Fibroblast of the aortic adventitia (primary cell): ENCODE results near the gene SLK. TPM values are rescaled to one million over a fixed set of nuclear protein-coding genes. Genes with fewer than 3 reads are reported as not detected.

Source experiments
- DNase-seq: peaks from one replicate; pipeline ENCODE4 v3.0.0-alpha.2; 2010; ENCODE audit warnings: low read depth
- H3K4me3 ChIP-seq: 2 replicates; pipeline ENCODE4 v1.5.1; 2011; ENCODE audit warnings: low read depth, mild to moderate bottlenecking, control low read depth, low read length, moderate library complexity
- CTCF ChIP-seq: IDR thresholded peaks from 2 replicates; pipeline ENCODE4 v1.5.1; 2011; ENCODE audit warnings: mild to moderate bottlenecking, low read length, control low read depth, inconsistent platforms; ENCODE audit not compliant: insufficient read depth
- total RNA-seq: library from RNA; depleted of rRNA; stranded (reverse); fragments of >200 nt; gene quantifications from 2 replicates; pipeline ENCODE4 v1.2.3, GENCODE V29; 2012; ENCODE audit warnings: low replicate concordance

The SLK gene
- total RNA-seq, result 50.1 and 81.3 TPM in 2 replicates

GRCh38 chr10:103966671-103967447, at the start of gene SLK:
TSS of gene SLK (plus strand) at chr10:103967140. CDS start at chr10:103967746, 606 bp downstream.
- no peak for TF ChIP-seq CTCF
- peak; percentile 75 for DNase-seq
- peak within 1 kb of the TSS; percentile 93 for H3K4me3 ChIP-seq

- no peak for DNase-seq
- TF ChIP-seq CTCF, result no peak
- peak overlapping the region; percentile 87 for H3K4me3 ChIP-seq
Observed at GRCh38 chr10:103917302-103918052, 49.5 kb upstream of the SLK start.

GRCh38 chr10:103918053-103918846, 48.7 kb upstream of the SLK start, which contains the start of gene STN1:
TSS of gene STN1 (minus strand) at chr10:103918184. CDS start at chr10:103917594, 590 bp downstream.
- DNase-seq, result peak; percentile 96
- H3K4me3 ChIP-seq, result peak within 1 kb of the TSS; percentile 87
- no peak for TF ChIP-seq CTCF

GRCh38 chr10:103919648-103920025, 47.3 kb upstream of the SLK start:
- no peak for TF ChIP-seq CTCF
- no peak overlapping the region for H3K4me3 ChIP-seq
- no peak for DNase-seq

- DNase-seq, result no peak
- no peak for TF ChIP-seq CTCF
- no peak overlapping the region for H3K4me3 ChIP-seq
Observed at GRCh38 chr10:103921248-103921647, 45.7 kb upstream of the SLK start.

GRCh38 chr10:103921750-103922195, 45.2 kb upstream of the SLK start:
- peak; percentile 12 for DNase-seq
- H3K4me3 ChIP-seq, result no peak overlapping the region
- peak; percentile 2 for TF ChIP-seq CTCF
